Loucy (cell line): ENCODE results near the gene COQ2.

Experiments used
- EZH2phosphoT487 ChIP-seq: fragments of 200-600 bp; IDR thresholded peaks from 2 replicates; pipeline ENCODE4 v1.6.1; 2018; ENCODE audit warnings: antibody characterized with exemption, mild to moderate bottlenecking, moderate library complexity, borderline replicate concordance
- TF ChIP-seq, protein P1 (sequence below): fragments of 200-600 bp; sonication (generic); conservative IDR thresholded peaks from 2 replicates; pipeline ENCODE4 v1.5.1; 2014; ENCODE audit warnings: mild to moderate bottlenecking, antibody characterized with exemption, low read length

DNA sequence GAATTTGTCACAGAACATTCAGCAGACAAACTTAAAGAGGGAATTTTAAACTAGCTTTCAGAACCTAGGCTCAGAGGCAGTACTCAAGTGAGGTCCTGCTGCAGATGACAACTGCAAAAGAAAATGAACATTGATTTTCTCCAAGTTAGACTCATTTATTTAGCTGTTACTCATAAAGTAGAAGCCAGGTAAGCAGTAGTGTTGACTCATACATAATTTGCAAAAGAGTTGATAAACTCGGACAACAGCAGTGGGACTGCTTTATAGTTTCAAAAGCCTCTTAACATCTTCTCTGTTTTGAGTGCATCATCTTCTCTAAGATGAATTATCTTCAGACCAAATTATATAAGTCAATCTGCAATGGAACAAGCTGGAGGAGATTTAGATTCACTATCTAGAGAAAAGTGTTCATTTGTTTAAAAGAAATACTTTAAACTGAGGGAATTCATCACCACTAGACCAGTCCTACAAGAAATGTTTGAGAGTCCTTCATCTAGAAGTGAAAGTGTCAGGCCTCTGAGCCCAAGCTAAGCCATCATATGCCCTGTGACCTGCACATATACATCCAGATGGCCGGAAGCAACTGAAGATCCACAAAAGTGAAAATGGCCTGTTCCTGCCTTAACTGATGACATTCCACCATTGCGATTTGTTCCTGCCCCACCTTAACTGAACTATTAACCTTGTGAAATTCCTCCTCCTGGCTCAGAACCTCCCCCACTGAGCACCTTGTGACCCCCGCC is 49.5 kb downstream of the COQ2 start:
- TF ChIP-seq, protein P1, sequence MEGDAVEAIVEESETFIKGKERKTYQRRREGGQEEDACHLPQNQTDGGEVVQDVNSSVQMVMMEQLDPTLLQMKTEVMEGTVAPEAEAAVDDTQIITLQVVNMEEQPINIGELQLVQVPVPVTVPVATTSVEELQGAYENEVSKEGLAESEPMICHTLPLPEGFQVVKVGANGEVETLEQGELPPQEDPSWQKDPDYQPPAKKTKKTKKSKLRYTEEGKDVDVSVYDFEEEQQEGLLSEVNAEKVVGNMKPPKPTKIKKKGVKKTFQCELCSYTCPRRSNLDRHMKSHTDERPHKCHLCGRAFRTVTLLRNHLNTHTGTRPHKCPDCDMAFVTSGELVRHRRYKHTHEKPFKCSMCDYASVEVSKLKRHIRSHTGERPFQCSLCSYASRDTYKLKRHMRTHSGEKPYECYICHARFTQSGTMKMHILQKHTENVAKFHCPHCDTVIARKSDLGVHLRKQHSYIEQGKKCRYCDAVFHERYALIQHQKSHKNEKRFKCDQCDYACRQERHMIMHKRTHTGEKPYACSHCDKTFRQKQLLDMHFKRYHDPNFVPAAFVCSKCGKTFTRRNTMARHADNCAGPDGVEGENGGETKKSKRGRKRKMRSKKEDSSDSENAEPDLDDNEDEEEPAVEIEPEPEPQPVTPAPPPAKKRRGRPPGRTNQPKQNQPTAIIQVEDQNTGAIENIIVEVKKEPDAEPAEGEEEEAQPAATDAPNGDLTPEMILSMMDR: no peak
- TF ChIP-seq EZH2phosphoT487: no peak
